Heart left ventricle (tissue), 16 donors: Measurements from ENCODE around the gene CADM2. TPM values are rescaled to one million over a fixed set of nuclear protein-coding genes. Genes with fewer than 3 reads are reported as not detected.

Experiments used
- ATAC-seq, 4 donors: fragments of 200-7000 bp; cut with Tn5 transposase; one replicate each; pipeline ENCODE4 v1.9.1; 2020 to 2022; ENCODE audit warnings: moderate library complexity in 4 of 4, mild to moderate bottlenecking in 3 of 4, moderate number of reproducible peaks in 1 of 4
- DNase-seq, 5 donors: peaks; one replicate each; pipeline ENCODE4 v3.0.0-alpha.2; 2020
- H3K27ac ChIP-seq, 12 donors: fragments of 200-600 bp; sonication (generic) in 4 of 12; one replicate each; pipeline versions ENCODE4 v1.5.0 to v1.8.0; 2016 to 2022; ENCODE audit warnings: mild to moderate bottlenecking in 2 of 12
- H3K27me3 ChIP-seq, 9 donors: fragments of 200-600 bp; sonication (generic) in 2 of 9; one replicate each; pipeline versions ENCODE4 v1.5.1 to v1.8.0; 2016 to 2022; ENCODE audit warnings: mild to moderate bottlenecking in 3 of 9
- H3K36me3 ChIP-seq, 9 donors: fragments of 200-600 bp; sonication (generic) in 2 of 9; one replicate each; pipeline versions ENCODE4 v1.5.0 to v1.8.0; 2018 to 2022; ENCODE audit warnings: mild to moderate bottlenecking in 2 of 9
- H3K4me1 ChIP-seq, 12 donors: fragments of 200-600 bp; sonication (generic) in 4 of 12; one replicate each; pipeline versions ENCODE4 v1.5.0 to v1.8.0; 2016 to 2022; ENCODE audit warnings: mild to moderate bottlenecking in 3 of 12
- H3K4me3 ChIP-seq, 12 donors: fragments of 200-600 bp; sonication (generic) in 4 of 12; one replicate each; pipeline versions ENCODE4 v1.5.0 to v1.8.0; 2017 to 2022; ENCODE audit warnings: mild to moderate bottlenecking in 9 of 12, moderate library complexity in 4 of 12
- H3K9me3 ChIP-seq, 12 donors: fragments of 200-600 bp; sonication (generic) in 4 of 12; one replicate each; pipeline versions ENCODE4 v1.5.0 to v1.8.0; 2016 to 2022; ENCODE audit warnings: mild to moderate bottlenecking in 1 of 12
- POLR2A ChIP-seq, 2 donors: fragments of 450-650 bp; IDR thresholded peaks; one replicate each; pipeline ENCODE4 v1.6.1; 2017; ENCODE audit warnings: antibody characterized with exemption in 2 of 2, mild to moderate bottlenecking in 2 of 2, moderate library complexity in 2 of 2
- WGBS, 4 donors: extraction: QIAGEN DNeasy Blood & Tissue Kit in 2 of 4; methylation state at CpG; one replicate each; pipeline versions ENCODE4 v1.1.5 to v1.1.7; 2013 to 2018; 5-methylcytosine and 5-hydroxymethylcytosine counted together
- intact Hi-C, 10 donors: fragments of 100-400 bp; cut with DNase I; formaldehyde crosslinking; loops; one replicate each; pipeline versions ENCODE4 v1.11.1 to v1.14.2; 2022
- polyA plus RNA-seq, 2 donors: library from polyadenylated mRNA; stranded (reverse); fragments of 200-250 nt; gene quantifications; one replicate each; pipeline ENCODE4 v1.2.3, GENCODE V29; 2013
- total RNA-seq, 9 donors: library from RNA; depleted of rRNA in 2 of 9; stranded (reverse); fragments of >200 nt in 2 of 9; fragmentation: NEBNext Ultra II Directional in 3 of 9; extraction: Animal tissue kit (Norgen Biotek cat#: 25700) in 3 of 9; gene quantifications; one replicate each; pipeline versions ENCODE4 v1.1.0 to v1.2.4, GENCODE V29; 2016 to 2023
- TF ChIP-seq, protein P1 (sequence below), 12 donors: fragments of 200-600 bp; sonication (generic) in 4 of 12; IDR thresholded peaks; one replicate each; pipeline versions ENCODE4 v1.5.0 to v1.8.0; 2018 to 2022; ENCODE audit warnings: antibody characterized with exemption in 12 of 12, mild to moderate bottlenecking in 5 of 12
- donor health status: ischemic (EF 13 %, LVEDD 7.1; RV severe dilation, severe dysfunction).
- donor health status: healthy with polysubstance abuse.
- donor health status: DM: no; HTN: yes; CAD: no.
- donor health status: DM: no; HTN: no; CAD: no.
- donor health status: ischemic (EF 25% LVEDD 6.9; RV normal size, moderate dysfunction).
- donor health status: ischemic (EF 25% LVEDD 5.7; RV mildly dilated, moderate dysfunction).
- donor health status: healthy.
- donor health status: DM: yes; HTN: yes; CAD: no.
- donor health status: ischemic (EF 35%, LVEDD 5.7; RV mildly dilated, moderate dysfunction).
- donor health status: nonischemic (EF 11% LVEDD 7.7; RV severe dilation, severe dysfunction).
- donor health status: DM: yes; HTN: yes; CAD: no.
- donor health status: PGD.
- donor health status: ischemic (EF 29% LVEDD 5.4; RV normal size, mild dysfunction).
- donor health status: nonischemic (EF 23%, LVEDD 6.1; RV moderate dilation, normal function).

Gene CADM2
- total and polyA plus RNA-seq, 11 donors: 0.19 to 2.3 (median 0.69) TPM

DNA sequence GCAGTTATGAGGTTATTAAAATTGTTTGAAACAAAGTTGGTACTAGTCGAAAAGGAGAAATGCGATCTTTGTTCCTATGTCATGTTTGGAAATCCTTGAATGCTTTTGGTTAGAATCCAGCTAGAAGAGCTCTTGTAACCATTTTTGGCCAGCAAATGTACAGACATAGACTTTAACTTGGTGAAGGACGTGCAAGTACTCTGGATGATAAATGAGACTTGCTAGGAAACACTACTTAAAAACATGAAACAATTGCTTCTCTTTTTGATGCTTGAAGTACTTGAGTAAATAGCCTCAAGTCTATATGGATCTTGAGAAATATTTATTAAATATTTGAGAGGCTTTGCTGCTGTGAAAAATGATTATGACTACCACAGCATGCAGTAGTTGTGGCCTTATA lies 95.8 kb downstream of the CADM2 start:
- no peaks in the 10 kb centered on the region for H3K9me3 ChIP-seq
- H3K27me3 ChIP-seq: no peaks in the 10 kb centered on the region
- intact Hi-C loops: no loop called here
- H3K36me3 ChIP-seq: no peaks in the 10 kb centered on the region
- WGBS, 4 donors: 71 to 81% (median 74%) methylated on average over 3 of the region's 3 CpGs
- no peak overlapping the region for H3K4me3 ChIP-seq
- ATAC-seq: no peak
- TF ChIP-seq, protein P1, sequence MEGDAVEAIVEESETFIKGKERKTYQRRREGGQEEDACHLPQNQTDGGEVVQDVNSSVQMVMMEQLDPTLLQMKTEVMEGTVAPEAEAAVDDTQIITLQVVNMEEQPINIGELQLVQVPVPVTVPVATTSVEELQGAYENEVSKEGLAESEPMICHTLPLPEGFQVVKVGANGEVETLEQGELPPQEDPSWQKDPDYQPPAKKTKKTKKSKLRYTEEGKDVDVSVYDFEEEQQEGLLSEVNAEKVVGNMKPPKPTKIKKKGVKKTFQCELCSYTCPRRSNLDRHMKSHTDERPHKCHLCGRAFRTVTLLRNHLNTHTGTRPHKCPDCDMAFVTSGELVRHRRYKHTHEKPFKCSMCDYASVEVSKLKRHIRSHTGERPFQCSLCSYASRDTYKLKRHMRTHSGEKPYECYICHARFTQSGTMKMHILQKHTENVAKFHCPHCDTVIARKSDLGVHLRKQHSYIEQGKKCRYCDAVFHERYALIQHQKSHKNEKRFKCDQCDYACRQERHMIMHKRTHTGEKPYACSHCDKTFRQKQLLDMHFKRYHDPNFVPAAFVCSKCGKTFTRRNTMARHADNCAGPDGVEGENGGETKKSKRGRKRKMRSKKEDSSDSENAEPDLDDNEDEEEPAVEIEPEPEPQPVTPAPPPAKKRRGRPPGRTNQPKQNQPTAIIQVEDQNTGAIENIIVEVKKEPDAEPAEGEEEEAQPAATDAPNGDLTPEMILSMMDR (IDR thresholded peaks at IDR 0.05): no peak
- no peak for TF ChIP-seq POLR2A (IDR thresholded peaks at IDR 0.05)
- no peaks in the 10 kb centered on the region for H3K4me1 ChIP-seq
- no peak overlapping the region for H3K27ac ChIP-seq
- no peak for DNase-seq

DNA sequence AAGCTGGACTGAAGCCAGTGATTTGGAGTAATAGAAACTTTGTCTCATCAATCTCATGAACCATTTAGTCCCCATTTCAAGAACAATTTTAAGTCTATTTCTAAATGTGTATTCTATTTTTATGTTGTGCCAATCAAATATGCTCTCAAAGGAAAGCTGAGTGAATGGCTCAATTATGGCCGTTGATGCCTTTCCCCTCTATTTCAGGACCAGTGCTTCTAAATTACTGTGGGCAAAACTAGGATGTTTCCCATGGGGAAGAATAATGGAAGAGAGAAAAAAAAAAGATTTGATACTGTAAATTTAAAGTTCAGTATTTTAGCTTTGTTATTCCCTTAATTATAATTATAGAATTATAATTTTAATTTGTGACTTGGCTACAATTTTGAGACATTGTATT lies 110.1 kb downstream of the CADM2 start:
- Histone ChIP-seq H3K9me3 (no peaks in the 10 kb centered on the region), H3K4me3 (no peak overlapping the region), H3K27me3 (no peaks in the 10 kb centered on the region), H3K27ac (no peak overlapping the region), H3K36me3 (no peaks in the 10 kb centered on the region), H3K4me1 (no peaks in the 10 kb centered on the region)
- DNase-seq (no peak), ATAC-seq (no peak)
- WGBS, 4 donors: 71 to 79% (median 76%) methylated on average over 1 of the region's 1 CpG
- intact Hi-C loops: no loop called here
- no peak for TF ChIP-seq POLR2A (IDR thresholded peaks at IDR 0.05)
- TF ChIP-seq, protein P1 (IDR thresholded peaks at IDR 0.05): no peak

DNA sequence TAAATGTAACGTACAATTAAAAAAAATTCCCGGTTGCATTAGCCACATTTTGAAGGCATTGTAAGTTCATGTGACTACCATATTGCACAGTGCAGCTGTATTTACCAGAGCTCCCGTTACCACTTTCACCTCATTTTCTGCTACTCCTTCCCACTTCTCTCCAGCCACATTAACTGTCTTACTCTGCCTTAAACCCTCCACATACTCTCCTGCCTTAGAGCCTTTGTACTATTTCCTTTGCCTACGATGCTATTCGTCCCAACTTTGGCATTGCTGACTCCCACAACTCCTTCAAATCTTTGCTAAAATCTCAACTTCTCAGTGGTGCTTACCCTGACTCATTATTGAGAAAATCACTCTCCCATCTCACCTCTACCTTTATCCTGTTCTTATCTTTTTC lies 115.2 kb downstream of the CADM2 start:
- ATAC-seq (no peak), DNase-seq (no peak)
- Histone ChIP-seq H3K27ac (no peak overlapping the region), H3K27me3 (no peaks in the 10 kb centered on the region), H3K36me3 (no peaks in the 10 kb centered on the region), H3K9me3 (no peaks in the 10 kb centered on the region), H3K4me3 (no peak overlapping the region), H3K4me1 (no peaks in the 10 kb centered on the region)
- 75 to 77% (median 76%) methylated on average over 5 of the region's 5 CpGs for WGBS, 4 donors
- intact Hi-C loops: no loop called here
- no peak for TF ChIP-seq POLR2A (IDR thresholded peaks at IDR 0.05)

DNA sequence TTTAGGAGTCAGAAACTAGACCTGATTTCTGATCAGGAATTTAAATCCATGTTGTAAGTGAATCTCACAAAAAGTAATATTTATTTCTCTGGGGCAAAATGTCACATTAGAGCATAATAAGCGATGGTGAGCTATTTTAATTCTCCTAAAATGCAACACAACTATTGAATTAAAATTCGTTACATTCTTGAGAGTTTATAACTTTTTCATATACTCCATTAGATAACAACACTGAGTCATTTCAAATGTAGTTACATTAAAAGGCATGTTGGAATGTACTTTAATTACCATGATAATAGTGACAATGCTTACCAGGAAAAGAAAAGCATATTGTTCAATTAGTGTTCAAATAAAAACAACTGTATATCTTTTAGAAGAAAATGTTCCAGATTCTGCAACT lies 116.9 kb downstream of the CADM2 start:
- Histone ChIP-seq H3K27ac (no peak overlapping the region), H3K9me3 (no peaks in the 10 kb centered on the region), H3K4me1 (no peaks in the 10 kb centered on the region), H3K36me3 (no peaks in the 10 kb centered on the region), H3K4me3 (no peak overlapping the region), H3K27me3 (no peaks in the 10 kb centered on the region)
- ATAC-seq (no peak), DNase-seq (no peak)
- 69 to 80% (median 72%) methylated on average over 2 of the region's 2 CpGs for WGBS, 4 donors
- intact Hi-C loops: no loop called here
- no peak for TF ChIP-seq POLR2A (IDR thresholded peaks at IDR 0.05)
- TF ChIP-seq, protein P1 (IDR thresholded peaks at IDR 0.05): no peak

DNA sequence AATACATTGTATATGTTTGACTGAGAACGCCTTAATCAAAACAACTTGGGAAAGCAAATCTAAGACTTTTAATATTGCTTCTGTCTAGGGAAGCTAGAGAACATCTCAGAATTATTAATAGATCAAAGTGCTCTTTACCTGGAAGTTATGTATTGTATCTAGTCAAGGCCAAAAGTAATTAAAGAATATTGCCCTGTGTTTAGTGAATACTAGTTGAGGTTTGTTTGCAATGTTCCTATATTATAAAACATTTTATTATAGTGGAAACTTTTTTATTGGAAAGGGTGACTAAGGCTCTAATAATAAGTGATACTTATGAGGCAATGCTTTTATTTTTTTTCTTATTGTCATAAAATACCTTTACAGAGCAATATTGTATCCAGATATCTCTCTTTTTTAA lies 118.2 kb downstream of the CADM2 start:
- WGBS, 4 donors: 76 to 94% (median 89%) methylated on average over 1 of the region's 1 CpG
- DNase-seq (no peak), ATAC-seq (no peak)
- no peak for TF ChIP-seq POLR2A (IDR thresholded peaks at IDR 0.05)
- TF ChIP-seq, protein P1 (IDR thresholded peaks at IDR 0.05): no peak
- intact Hi-C loops: no loop called here
- no peaks in the 10 kb centered on the region for H3K4me1 ChIP-seq
- no peaks in the 10 kb centered on the region for H3K27me3 ChIP-seq
- no peak overlapping the region for H3K4me3 ChIP-seq
- H3K9me3 ChIP-seq: no peaks in the 10 kb centered on the region
- no peaks in the 10 kb centered on the region for H3K36me3 ChIP-seq
- no peak overlapping the region for H3K27ac ChIP-seq
